HepG2 (cell line): ENCODE data around the gene STYK1. TPM values are rescaled to one million over a fixed set of nuclear protein-coding genes. Genes with fewer than 3 reads are reported as not detected.

Experiments
- ASH2L ChIP-seq: fragments of 300-600, 200-600 bp; sonication (generic); IDR thresholded peaks from 2 replicates; pipeline ENCODE4 v1.7.0; 2017; ENCODE audit warnings: low read depth, mild to moderate bottlenecking, moderate library complexity, mixed read lengths, low read length; ENCODE audit not compliant: insufficient read length
- BCL6 ChIP-seq: IDR thresholded peaks from 2 replicates; pipeline ENCODE4 v1.6.1; 2016; ENCODE audit warnings: missing genetic modification reagents, missing compliant biosample characterization
- HOXA5 ChIP-seq: sonication (generic); formaldehyde crosslinking; IDR thresholded peaks from 2 replicates; pipeline ENCODE4 v1.4.0; 2020; ENCODE audit warnings: missing genetic modification reagents
- ISX ChIP-seq: sonication (generic); formaldehyde crosslinking; conservative IDR thresholded peaks from 2 replicates; pipeline ENCODE4 v1.5.0; 2020; ENCODE audit warnings: missing genetic modification reagents
- JUNB ChIP-seq: sonication (generic); formaldehyde crosslinking; IDR thresholded peaks from 2 replicates; pipeline ENCODE4 v1.8.0; 2022; ENCODE audit warnings: missing genetic modification reagents, mild to moderate bottlenecking, borderline replicate concordance
- PAF1 ChIP-seq: IDR thresholded peaks from 2 replicates; pipeline ENCODE4 v1.6.1; 2016; ENCODE audit warnings: missing genetic modification reagents, missing compliant biosample characterization
- RELA ChIP-seq: sonication (generic); formaldehyde crosslinking; IDR thresholded peaks from 2 replicates; pipeline ENCODE4 v1.4.0; 2020; ENCODE audit warnings: missing genetic modification reagents
- SIX4 ChIP-seq: sonication (generic); formaldehyde crosslinking; IDR thresholded peaks from 2 replicates; pipeline ENCODE4 v1.4.0; 2020; ENCODE audit warnings: missing genetic modification reagents
- SMARCC2 ChIP-seq: fragments of 450-650 bp; IDR thresholded peaks from 2 replicates; pipeline ENCODE4 v1.6.1; 2017; ENCODE audit warnings: antibody characterized with exemption, mild to moderate bottlenecking
- SRY ChIP-seq: sonication (generic); formaldehyde crosslinking; IDR thresholded peaks from 2 replicates; pipeline ENCODE4 v1.8.0; 2022; ENCODE audit warnings: mild to moderate bottlenecking, missing genetic modification reagents
- TAF1 ChIP-seq: sonication (generic); formaldehyde crosslinking; IDR thresholded peaks from 2 replicates; pipeline ENCODE4 v1.4.0; 2020; ENCODE audit warnings: missing genetic modification reagents
- U2AF1 ChIP-seq: fragments of 200-400 bp; formaldehyde crosslinking; optimal IDR thresholded peaks from 2 replicates; pipeline ENCODE3; 2017; ENCODE audit warnings: mild to moderate bottlenecking, low read depth, low read length
- ZBTB7B ChIP-seq: sonication (generic); formaldehyde crosslinking; IDR thresholded peaks from 2 replicates; pipeline ENCODE4 v1.4.0; 2020; ENCODE audit warnings: missing genetic modification reagents
- ZFP37 ChIP-seq: sonication (generic); formaldehyde crosslinking; IDR thresholded peaks from 2 replicates; pipeline ENCODE4 v1.4.0; 2020; ENCODE audit warnings: missing genetic modification reagents, borderline replicate concordance
- ZNF251 ChIP-seq: sonication (generic); formaldehyde crosslinking; IDR thresholded peaks from 2 replicates; pipeline ENCODE4 v1.9.0; 2021; ENCODE audit warnings: mild to moderate bottlenecking, missing genetic modification reagents
- ZNF256 ChIP-seq: sonication (generic); formaldehyde crosslinking; conservative IDR thresholded peaks from 2 replicates; pipeline ENCODE4 v1.4.0; 2020; ENCODE audit warnings: missing genetic modification reagents
- ZNF607 ChIP-seq: sonication (generic); formaldehyde crosslinking; IDR thresholded peaks from 2 replicates; pipeline ENCODE4 v1.5.1; 2020; ENCODE audit warnings: missing genetic modification reagents, mild to moderate bottlenecking, borderline replicate concordance
- ZNF674 ChIP-seq: sonication (generic); formaldehyde crosslinking; IDR thresholded peaks from 2 replicates; pipeline ENCODE4 v1.5.0; 2020; ENCODE audit warnings: low read depth, mild to moderate bottlenecking, missing genetic modification reagents
- ZNF737 ChIP-seq: sonication (generic); formaldehyde crosslinking; IDR thresholded peaks from 2 replicates; pipeline ENCODE4 v1.5.0; 2020; ENCODE audit warnings: missing genetic modification reagents, mild to moderate bottlenecking, borderline replicate concordance
- ZNF747 ChIP-seq: sonication (generic); formaldehyde crosslinking; IDR thresholded peaks from 2 replicates; pipeline ENCODE4 v1.8.1; 2023; ENCODE audit warnings: missing genetic modification reagents, mild to moderate bottlenecking, borderline replicate concordance
- ZNF75D ChIP-seq: sonication (generic); formaldehyde crosslinking; IDR thresholded peaks from 2 replicates; pipeline ENCODE4 v1.8.1; 2023; ENCODE audit warnings: missing genetic modification reagents, mild to moderate bottlenecking, borderline replicate concordance
- ZNF775 ChIP-seq: sonication (generic); formaldehyde crosslinking; IDR thresholded peaks from 2 replicates; pipeline ENCODE4 v1.4.0; 2020; ENCODE audit warnings: missing genetic modification reagents, mild to moderate bottlenecking, moderate library complexity, borderline replicate concordance
- polyA plus RNA-seq, 8 experiments: library from polyadenylated mRNA; depleted of rRNA in 3 of 8; stranded (reverse) in 7 of 8; unstranded in 1 of 8; fragments of >200 nt; fragmentation: Illumina TruSeq in 4 of 8; extraction: Trizol in 4 of 8; gene quantifications; 2 replicates each; pipeline versions ENCODE4 v1.2.1 to v1.2.3, GENCODE V29; 2011 to 2016; ENCODE audit warnings: low read depth in 4 of 8, missing spikeins in 1 of 8, mixed read lengths in 1 of 8; ENCODE audit not compliant: insufficient read depth in 1 of 8
- total RNA-seq, 5 experiments: library from RNA; depleted of rRNA; stranded (reverse); fragments of >200 nt; fragmentation: Illumina TruSeq; extraction: Trizol; gene quantifications; 2 replicates each; pipeline ENCODE4 v1.2.3, GENCODE V29; 2016; ENCODE audit warnings: low read depth in 1 of 5
- TF ChIP-seq, protein P1 (sequence below): sonication (generic); formaldehyde crosslinking; IDR thresholded peaks from 2 replicates; pipeline ENCODE4 v1.4.0; 2020; ENCODE audit warnings: missing genetic modification reagents
- TF ChIP-seq, protein P2 (sequence below): sonication (generic); formaldehyde crosslinking; IDR thresholded peaks from 2 replicates; pipeline ENCODE4 v1.8.1; 2023; ENCODE audit warnings: missing genetic modification reagents, inconsistent platforms, borderline replicate concordance
- TF ChIP-seq, protein P3 (sequence below): sonication (generic); formaldehyde crosslinking; IDR thresholded peaks from 2 replicates; pipeline ENCODE4 v1.9.0; 2022; ENCODE audit warnings: low read depth, missing genetic modification reagents
- TF ChIP-seq, protein P4 (sequence below): sonication (generic); formaldehyde crosslinking; conservative IDR thresholded peaks from 2 replicates; pipeline ENCODE4 v1.8.1; 2023; ENCODE audit warnings: missing genetic modification reagents

STYK1 gene
- total and polyA plus RNA-seq, 2 of the 13 experiments (the other 11 are each of a cell fraction or from before 2014, with no cell fraction given): not detected

DNA sequence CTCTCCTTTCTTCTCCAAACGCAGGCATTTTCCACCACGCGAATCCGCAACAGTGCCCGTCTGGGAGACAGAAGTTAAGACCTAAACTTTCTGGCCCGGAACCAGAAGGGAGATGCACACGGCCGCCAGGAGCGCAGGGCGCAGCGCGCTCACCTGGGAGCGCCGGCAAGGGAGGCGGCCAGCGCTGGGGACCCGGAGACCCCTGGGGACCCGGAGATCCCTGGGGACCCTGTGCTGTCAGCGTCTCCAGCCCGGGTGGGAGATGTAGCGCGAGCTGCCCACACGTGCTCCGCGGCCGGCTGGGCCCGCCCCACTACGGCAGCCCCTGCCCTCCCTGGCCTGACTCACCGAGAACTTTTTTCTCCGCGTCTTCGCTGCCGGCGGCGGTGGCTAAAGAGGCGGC is 48.7 kb upstream of the STYK1 start (continued):
- TF ChIP-seq, protein P1, sequence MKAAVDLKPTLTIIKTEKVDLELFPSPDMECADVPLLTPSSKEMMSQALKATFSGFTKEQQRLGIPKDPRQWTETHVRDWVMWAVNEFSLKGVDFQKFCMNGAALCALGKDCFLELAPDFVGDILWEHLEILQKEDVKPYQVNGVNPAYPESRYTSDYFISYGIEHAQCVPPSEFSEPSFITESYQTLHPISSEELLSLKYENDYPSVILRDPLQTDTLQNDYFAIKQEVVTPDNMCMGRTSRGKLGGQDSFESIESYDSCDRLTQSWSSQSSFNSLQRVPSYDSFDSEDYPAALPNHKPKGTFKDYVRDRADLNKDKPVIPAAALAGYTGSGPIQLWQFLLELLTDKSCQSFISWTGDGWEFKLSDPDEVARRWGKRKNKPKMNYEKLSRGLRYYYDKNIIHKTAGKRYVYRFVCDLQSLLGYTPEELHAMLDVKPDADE (CRISPR knock-in tag): no peak
- TF ChIP-seq SRY (CRISPR knock-in tag): 0 out of 2 replicates have a peak, but pooled peaks have one; percentile 13
- TF ChIP-seq SMARCC2: no peak
- TF ChIP-seq JUNB (CRISPR knock-in tag): no peak
- no peak for TF ChIP-seq ISX (CRISPR knock-in tag)
- no peak for TF ChIP-seq PAF1 (CRISPR knock-in tag)
- TF ChIP-seq U2AF1: no peak
- no peak for TF ChIP-seq ZNF256 (CRISPR knock-in tag)
- 0 out of 2 replicates have a peak, but pooled peaks have one; percentile 11 for TF ChIP-seq HOXA5 (CRISPR knock-in tag)
- peak; percentile 41 for TF ChIP-seq ASH2L
- no peak for TF ChIP-seq ZNF75D (CRISPR knock-in tag)
- TF ChIP-seq ZBTB7B (CRISPR knock-in tag): 0 out of 2 replicates have a peak, but pooled peaks have one; percentile 5
- TF ChIP-seq ZNF674: no peak
- no peak for TF ChIP-seq ZFP37
- TF ChIP-seq, protein P2, sequence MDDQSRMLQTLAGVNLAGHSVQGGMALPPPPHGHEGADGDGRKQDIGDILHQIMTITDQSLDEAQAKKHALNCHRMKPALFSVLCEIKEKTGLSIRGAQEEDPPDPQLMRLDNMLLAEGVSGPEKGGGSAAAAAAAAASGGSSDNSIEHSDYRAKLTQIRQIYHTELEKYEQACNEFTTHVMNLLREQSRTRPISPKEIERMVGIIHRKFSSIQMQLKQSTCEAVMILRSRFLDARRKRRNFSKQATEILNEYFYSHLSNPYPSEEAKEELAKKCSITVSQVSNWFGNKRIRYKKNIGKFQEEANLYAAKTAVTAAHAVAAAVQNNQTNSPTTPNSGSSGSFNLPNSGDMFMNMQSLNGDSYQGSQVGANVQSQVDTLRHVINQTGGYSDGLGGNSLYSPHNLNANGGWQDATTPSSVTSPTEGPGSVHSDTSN (CRISPR knock-in tag): peak; percentile 66; the same call in 1 of the 2 replicates
- TF ChIP-seq TAF1 (CRISPR knock-in tag): peak; percentile 49
- 0 out of 2 replicates have a peak, but pooled peaks have one; percentile 9 for TF ChIP-seq ZNF251
- no peak for TF ChIP-seq RELA (CRISPR knock-in tag)
- TF ChIP-seq ZNF747 (CRISPR knock-in tag): no peak
- TF ChIP-seq ZNF775 (CRISPR knock-in tag): no peak
- TF ChIP-seq BCL6 (CRISPR knock-in tag): no peak
- no peak for TF ChIP-seq SIX4 (CRISPR knock-in tag)
- TF ChIP-seq, protein P3, sequence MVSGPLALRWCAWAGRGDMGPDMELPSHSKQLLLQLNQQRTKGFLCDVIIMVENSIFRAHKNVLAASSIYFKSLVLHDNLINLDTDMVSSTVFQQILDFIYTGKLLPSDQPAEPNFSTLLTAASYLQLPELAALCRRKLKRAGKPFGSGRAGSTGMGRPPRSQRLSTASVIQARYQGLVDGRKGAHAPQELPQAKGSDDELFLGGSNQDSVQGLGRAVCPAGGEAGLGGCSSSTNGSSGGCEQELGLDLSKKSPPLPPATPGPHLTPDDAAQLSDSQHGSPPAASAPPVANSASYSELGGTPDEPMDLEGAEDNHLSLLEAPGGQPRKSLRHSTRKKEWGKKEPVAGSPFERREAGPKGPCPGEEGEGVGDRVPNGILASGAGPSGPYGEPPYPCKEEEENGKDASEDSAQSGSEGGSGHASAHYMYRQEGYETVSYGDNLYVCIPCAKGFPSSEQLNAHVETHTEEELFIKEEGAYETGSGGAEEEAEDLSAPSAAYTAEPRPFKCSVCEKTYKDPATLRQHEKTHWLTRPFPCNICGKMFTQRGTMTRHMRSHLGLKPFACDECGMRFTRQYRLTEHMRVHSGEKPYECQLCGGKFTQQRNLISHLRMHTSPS: no peak
- TF ChIP-seq ZNF607 (CRISPR knock-in tag): 0 out of 2 replicates have a peak, but pooled peaks have one; percentile 62
- TF ChIP-seq, protein P4, sequence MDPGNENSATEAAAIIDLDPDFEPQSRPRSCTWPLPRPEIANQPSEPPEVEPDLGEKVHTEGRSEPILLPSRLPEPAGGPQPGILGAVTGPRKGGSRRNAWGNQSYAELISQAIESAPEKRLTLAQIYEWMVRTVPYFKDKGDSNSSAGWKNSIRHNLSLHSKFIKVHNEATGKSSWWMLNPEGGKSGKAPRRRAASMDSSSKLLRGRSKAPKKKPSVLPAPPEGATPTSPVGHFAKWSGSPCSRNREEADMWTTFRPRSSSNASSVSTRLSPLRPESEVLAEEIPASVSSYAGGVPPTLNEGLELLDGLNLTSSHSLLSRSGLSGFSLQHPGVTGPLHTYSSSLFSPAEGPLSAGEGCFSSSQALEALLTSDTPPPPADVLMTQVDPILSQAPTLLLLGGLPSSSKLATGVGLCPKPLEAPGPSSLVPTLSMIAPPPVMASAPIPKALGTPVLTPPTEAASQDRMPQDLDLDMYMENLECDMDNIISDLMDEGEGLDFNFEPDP (CRISPR knock-in tag): 0 out of 2 replicates have a peak, but pooled peaks have one; percentile 21
- TF ChIP-seq ZNF737: no peak
